H9 (cell line): ENCODE measurements around the gene KLK2. TPM values are rescaled to one million over a fixed set of nuclear protein-coding genes. Genes with fewer than 3 reads are reported as not detected.

ENCODE experiments used
- DNase-seq: peaks from one replicate; pipeline ENCODE4 v3.0.0-alpha.2; 2017
- H2AFZ ChIP-seq: one replicate; pipeline ENCODE4 v1.6.1; 2013; ENCODE audit warnings: mild to moderate bottlenecking, low read length, control low read depth, moderate library complexity
- H2AK5ac ChIP-seq: 2 replicates; pipeline ENCODE4 v1.6.1; 2013; ENCODE audit warnings: low read length, control low read depth, mixed read lengths; ENCODE audit not compliant: insufficient read length
- H2BK120ac ChIP-seq: one replicate; pipeline ENCODE4 v1.6.1; 2013; ENCODE audit warnings: low read depth, mild to moderate bottlenecking, low read length, control low read depth, inconsistent platforms; ENCODE audit not compliant: poor library complexity, severe bottlenecking
- H2BK12ac ChIP-seq: 2 replicates; pipeline ENCODE4 v1.6.1; 2013; ENCODE audit warnings: low read length, control low read depth, mixed read lengths, low read depth; ENCODE audit not compliant: insufficient read length
- H2BK15ac ChIP-seq: 2 replicates; pipeline ENCODE4 v1.6.1; 2013; ENCODE audit warnings: low read depth, low read length, control low read depth
- H2BK20ac ChIP-seq: one replicate; pipeline ENCODE4 v1.6.1; 2013; ENCODE audit warnings: low read depth, mild to moderate bottlenecking, low read length, control low read depth, inconsistent platforms; ENCODE audit not compliant: poor library complexity, severe bottlenecking
- H2BK5ac ChIP-seq: 2 replicates; pipeline ENCODE4 v1.6.1; 2013; ENCODE audit warnings: low read length, control low read depth, mixed read lengths; ENCODE audit not compliant: insufficient read length
- H3K14ac ChIP-seq: 2 replicates; pipeline ENCODE4 v1.6.1; 2013; ENCODE audit warnings: low read length, control low read depth; ENCODE audit not compliant: insufficient read depth
- H3K18ac ChIP-seq: 2 replicates; pipeline ENCODE4 v1.6.1; 2013; ENCODE audit warnings: low read depth, mild to moderate bottlenecking, mixed read lengths, low read length, control low read depth; ENCODE audit not compliant: insufficient read length
- H3K23ac ChIP-seq: 2 replicates; pipeline ENCODE4 v1.6.1; 2013; ENCODE audit warnings: low read length, control low read depth, mixed read lengths, low read depth; ENCODE audit not compliant: insufficient read length
- H3K23me2 ChIP-seq: 2 replicates; pipeline ENCODE4 v1.6.1; 2013; ENCODE audit warnings: low read depth, mild to moderate bottlenecking, mixed read lengths, low read length, control low read depth; ENCODE audit not compliant: insufficient read length, poor library complexity, severe bottlenecking
- H3K27ac ChIP-seq: 2 replicates; pipeline ENCODE4 v1.5.1; 2013; ENCODE audit warnings: low read length, control low read depth, mixed read lengths, low read depth; ENCODE audit not compliant: insufficient read length
- H3K27me3 ChIP-seq: 2 replicates; pipeline ENCODE4 v1.6.1; 2013; ENCODE audit warnings: low read length, control low read depth, inconsistent platforms; ENCODE audit not compliant: insufficient read depth
- H3K4ac ChIP-seq: 2 replicates; pipeline ENCODE4 v1.6.1; 2013; ENCODE audit warnings: low read depth, mild to moderate bottlenecking, control low read depth, inconsistent platforms, low read length, moderate library complexity
- H3K4me1 ChIP-seq: 2 replicates; pipeline ENCODE4 v1.6.1; 2013; ENCODE audit warnings: low read length, control low read depth, inconsistent platforms; ENCODE audit not compliant: insufficient read depth
- H3K4me2 ChIP-seq: 2 replicates; pipeline ENCODE4 v1.6.1; 2013; ENCODE audit warnings: low read length, control low read depth, mixed read lengths; ENCODE audit not compliant: insufficient read length, insufficient read depth
- H3K56ac ChIP-seq: 2 replicates; pipeline ENCODE4 v1.6.1; 2013; ENCODE audit warnings: low read depth, mild to moderate bottlenecking, mixed read lengths, low read length, control low read depth; ENCODE audit not compliant: insufficient read length
- H3K79me1 ChIP-seq: 2 replicates; pipeline ENCODE4 v1.6.1; 2013; ENCODE audit warnings: low read depth, mild to moderate bottlenecking, moderate library complexity, low read length, control low read depth, inconsistent platforms; ENCODE audit not compliant: insufficient read depth, poor library complexity, severe bottlenecking
- H3K79me2 ChIP-seq: 2 replicates; pipeline ENCODE4 v1.6.1; 2013; ENCODE audit warnings: low read length, control low read depth, inconsistent platforms; ENCODE audit not compliant: insufficient read depth
- H3K9ac ChIP-seq: 2 replicates; pipeline ENCODE4 v1.6.1; 2013; ENCODE audit warnings: low read length, control low read depth, mixed read lengths; ENCODE audit not compliant: insufficient read length; ENCODE audit errors: extremely low read depth
- H3K9me3 ChIP-seq: one replicate; pipeline ENCODE4 v1.6.1; 2013; ENCODE audit warnings: low read depth, low read length, inconsistent platforms; ENCODE audit not compliant: control insufficient read depth
- H3T11ph ChIP-seq: one replicate; pipeline ENCODE4 v1.6.1; 2013; ENCODE audit warnings: mild to moderate bottlenecking, low read length, control low read depth, inconsistent platforms
- H4K20me1 ChIP-seq: one replicate; pipeline ENCODE4 v1.6.1; 2013; ENCODE audit not compliant: control insufficient read depth, insufficient read length, insufficient read depth
- H4K5ac ChIP-seq: 2 replicates; pipeline ENCODE4 v1.6.1; 2013; ENCODE audit warnings: low read depth, mild to moderate bottlenecking, mixed read lengths, low read length, control low read depth; ENCODE audit not compliant: insufficient read length
- H4K8ac ChIP-seq: replicated peaks from 2 replicates; pipeline ENCODE4 v1.6.1; 2013; ENCODE audit warnings: low read length, control low read depth, mixed read lengths, low read depth; ENCODE audit not compliant: insufficient read length
- H4K91ac ChIP-seq: 2 replicates; pipeline ENCODE4 v1.6.1; 2013; ENCODE audit warnings: low read depth, mild to moderate bottlenecking, moderate library complexity, mixed read lengths, low read length, control low read depth; ENCODE audit not compliant: insufficient read length
- H3K27ac Mint-ChIP-seq, 3 experiments: 2 replicates in 2 of 3; 3 replicates in 1 of 3; pipeline ENCODE4 v1.8.0; 2020 to 2021; ENCODE audit warnings: mixed read lengths in 3 of 3, mild to moderate bottlenecking in 1 of 3, moderate library complexity in 1 of 3
- H3K27me3 Mint-ChIP-seq: 2 replicates; pipeline ENCODE4 v1.8.0; 2021; ENCODE audit warnings: low read depth, mild to moderate bottlenecking, moderate library complexity, mixed read lengths
- H3K36me3 Mint-ChIP-seq, 3 experiments: 2 replicates in 2 of 3; 3 replicates in 1 of 3; pipeline ENCODE4 v1.8.0; 2020 to 2021; ENCODE audit warnings: low read depth in 3 of 3, mixed read lengths in 3 of 3; ENCODE audit not compliant: insufficient read depth in 1 of 3
- H3K4me1 Mint-ChIP-seq, 2 experiments: 2 replicates each; pipeline ENCODE4 v1.8.0; 2020; ENCODE audit warnings: mixed read lengths in 2 of 2
- H3K4me3 Mint-ChIP-seq, 2 experiments: 2 replicates in 1 of 2; 3 replicates in 1 of 2; pipeline ENCODE4 v1.8.0; 2020 to 2021; ENCODE audit warnings: mild to moderate bottlenecking in 2 of 2, mixed read lengths in 2 of 2, moderate library complexity in 1 of 2
- H3K9me3 Mint-ChIP-seq, 2 experiments: 2 replicates in 1 of 2; 3 replicates in 1 of 2; pipeline ENCODE4 v1.8.0; 2020; ENCODE audit warnings: mild to moderate bottlenecking in 2 of 2, mixed read lengths in 2 of 2, moderate library complexity in 1 of 2
- CTCF ChIP-seq: fragments of 200-600 bp; sonication (generic); conservative IDR thresholded peaks from 3 replicates; pipeline ENCODE4 v1.8.0; 2021; ENCODE audit warnings: antibody characterized with exemption, mild to moderate bottlenecking
- WGBS: extraction: QIAGEN DNeasy Blood & Tissue Kit; methylation state at CpG from one replicate; pipeline ENCODE4 v1.1.7; 2013; ENCODE audit warnings: missing lambda C conversion rate, low lambda C conversion rate, mixed read lengths; ENCODE audit not compliant: insufficient read length; ENCODE audit errors: extremely low coverage; 5-methylcytosine and 5-hydroxymethylcytosine counted together
- total RNA-seq: library from RNA; stranded (reverse); gene quantifications from 2 replicates; pipeline ENCODE4 v1.2.1, GENCODE V29; 2021

The KLK2 gene
- total RNA-seq, 1 experiment from 2014 or later = not detected

DNA sequence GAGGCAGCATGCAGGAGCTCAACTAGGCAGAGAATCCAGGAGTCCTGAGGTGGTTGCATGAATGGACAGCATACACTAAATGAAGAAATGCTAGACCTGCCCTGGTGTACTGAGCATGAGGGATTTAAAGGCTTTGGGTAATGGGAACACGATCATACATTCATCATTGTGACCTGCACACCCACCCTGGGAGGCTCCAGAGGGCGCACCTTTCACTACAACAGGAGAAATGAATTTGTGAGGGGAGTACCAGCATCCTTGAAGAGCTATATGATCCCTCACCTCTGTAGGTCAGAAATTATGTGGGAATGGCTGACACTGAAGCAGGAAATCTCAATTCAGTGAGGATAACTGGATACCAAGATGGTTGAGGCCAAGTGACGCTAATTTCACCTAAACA, 8.9 kb downstream of the KLK2 start:
- no peak overlapping the region for H3K14ac ChIP-seq
- H3K18ac ChIP-seq = no peak overlapping the region
- H3K79me1 ChIP-seq = no peaks in the 10 kb centered on the region
- no peak overlapping the region for H2BK120ac ChIP-seq
- H3K4ac ChIP-seq = no peak overlapping the region
- H3K79me2 ChIP-seq = no peaks in the 10 kb centered on the region
- no peak overlapping the region for H3K56ac ChIP-seq
- no peak overlapping the region for H4K91ac ChIP-seq
- no peak overlapping the region for H2AFZ ChIP-seq
- no peak overlapping the region for H4K5ac ChIP-seq
- no peaks in the 10 kb centered on the region; the same call in 1 of the 2 replicates for H3K4me1 ChIP-seq
- Mint-ChIP-seq H3K9me3 (peaks cover 1 to 2% of the 10 kb centered on the region in 2 experiments; a peak in 3 of 5 replicates), H3K27ac (no peak overlapping the region), H3K4me3 (no peak overlapping the region), H3K27me3 (peaks cover 76% of the 10 kb centered on the region), H3K36me3 (no peaks in the 10 kb centered on the region), H3K4me1 (peaks cover 1 to 7% of the 10 kb centered on the region in 2 experiments; a peak in 1 of 4 replicates)
- no peaks in the 10 kb centered on the region for H3K9me3 ChIP-seq
- H3K23me2 ChIP-seq = no peaks in the 10 kb centered on the region
- peak; percentile 32; the same call in 2 of the 3 replicates for TF ChIP-seq CTCF
- H3K4me2 ChIP-seq = no peak overlapping the region
- H4K20me1 ChIP-seq = no peaks in the 10 kb centered on the region
- no peak overlapping the region for H4K8ac ChIP-seq
- no peak overlapping the region for H3K27ac ChIP-seq
- H2BK12ac ChIP-seq = no peak overlapping the region
- no peak overlapping the region for H2BK20ac ChIP-seq
- no peak for DNase-seq
- no CpG with 5 or more reads among the region's 3 CpGs for WGBS
- H3K9ac ChIP-seq = no peak overlapping the region
- H3K27me3 ChIP-seq = no peaks in the 10 kb centered on the region; the same call in 1 of the 2 replicates
- H2AK5ac ChIP-seq = no peak overlapping the region
- H3K23ac ChIP-seq = no peak overlapping the region
- no peak overlapping the region for H3T11ph ChIP-seq
- H2BK15ac ChIP-seq = no peak overlapping the region
- H2BK5ac ChIP-seq = no peak overlapping the region
